Endothelial cell of umbilical vein (primary cell): ENCODE results near the gene MARK1. TPM values are rescaled to one million over a fixed set of nuclear protein-coding genes. Genes with fewer than 3 reads are reported as not detected.

ENCODE experiments used
- BruUV-seq: library from RNA; stranded (reverse); fragments of 400-500 nt; replicated peaks from 2 replicates; lab custom pipeline; 2021; lab: Mats Ljungman, UMichigan
- CTCF ChIA-PET: fragments of 300-600, 350-600 bp; sonication (Branson Sonifier 250); formaldehyde crosslinking; loops from one replicate; lab custom pipeline; 2021; ENCODE audit warnings: antibody characterized with exemption, inconsistent platforms; lab: Charles Lee
- POLR2A ChIA-PET: fragments of 300-600, 350-600 bp; sonication (Branson Sonifier 250); formaldehyde crosslinking; loops from one replicate; lab custom pipeline; 2021; ENCODE audit warnings: antibody characterized with exemption, inconsistent platforms; lab: Charles Lee
- DNase-seq: peaks from one replicate; pipeline ENCODE4 v3.0.0-alpha.2; 2011; ENCODE audit warnings: low read depth, low spot score
- FAIRE-seq: peaks from 2 replicates; lab custom pipeline; 2011; peaks lifted over from hg19 to GRCh38; lab: Jason Lieb, UNC
- H2AFZ ChIP-seq: 2 replicates; pipeline ENCODE4 v1.6.0; 2012; ENCODE audit warnings: low read depth, low read length, control low read depth, inconsistent platforms
- H3K27ac ChIP-seq: 2 replicates; pipeline ENCODE4 v1.5.1; 2011; ENCODE audit warnings: low read depth, mild to moderate bottlenecking, control low read depth, low read length, moderate library complexity; ENCODE audit not compliant: insufficient read depth
- H3K27me3 ChIP-seq, 2 experiments: 2 replicates each; pipeline versions ENCODE4 v1.6.0 to v1.6.1; 2011; ENCODE audit warnings: low read length in 2 of 2, mixed read lengths in 1 of 2; ENCODE audit not compliant: control insufficient read depth in 2 of 2, insufficient read depth in 2 of 2
- H3K36me3 ChIP-seq, 2 experiments: 2 replicates in 1 of 2; 3 replicates in 1 of 2; pipeline ENCODE4 v1.5.1; 2011; ENCODE audit warnings: low read length in 2 of 2, mild to moderate bottlenecking in 1 of 2, moderate library complexity in 1 of 2; ENCODE audit not compliant: control insufficient read depth in 2 of 2, insufficient read depth in 2 of 2; ENCODE audit errors: extremely low read depth in 1 of 2
- H3K4me1 ChIP-seq: 3 replicates; pipeline ENCODE4 v1.5.1; 2011; ENCODE audit warnings: mild to moderate bottlenecking, low read length; ENCODE audit not compliant: control insufficient read depth, insufficient read depth; ENCODE audit errors: extremely low read depth
- H3K4me2 ChIP-seq: 2 replicates; pipeline ENCODE4 v1.6.1; 2011; ENCODE audit warnings: low read length, control low read depth, mixed read lengths; ENCODE audit not compliant: insufficient read depth
- H3K4me3 ChIP-seq, 3 experiments: fragments of 200-600 bp in 1 of 3; sonication (generic), shearing (Covaris generic) in 1 of 3; replicated peaks in 1 of 3; 2 replicates each; pipeline ENCODE4 v1.5.1; 2011 to 2016; ENCODE audit warnings: control low read depth in 3 of 3, low read length in 3 of 3, mild to moderate bottlenecking in 2 of 3, inconsistent platforms in 1 of 3, low read depth in 1 of 3, moderate library complexity in 1 of 3; ENCODE audit not compliant: insufficient read depth in 1 of 3
- H3K79me2 ChIP-seq: 2 replicates; pipeline ENCODE4 v1.6.0; 2012; ENCODE audit warnings: low read length, inconsistent platforms; ENCODE audit not compliant: control insufficient read depth, insufficient read depth
- H3K9ac ChIP-seq: replicated peaks from 2 replicates; pipeline ENCODE3; 2011; ENCODE audit warnings: low read length, control low read depth; ENCODE audit not compliant: insufficient read depth; ENCODE audit errors: extremely low read depth
- H3K9me1 ChIP-seq: replicated peaks from 3 replicates; pipeline ENCODE4 v1.6.0; 2011; ENCODE audit warnings: mild to moderate bottlenecking, low read length; ENCODE audit not compliant: control insufficient read depth, insufficient read depth; ENCODE audit errors: extremely low read depth
- H3K9me3 ChIP-seq: replicated peaks from 2 replicates; pipeline ENCODE4 v1.5.1; 2012; ENCODE audit warnings: low read length, inconsistent platforms; ENCODE audit not compliant: control insufficient read depth, insufficient read depth
- H4K20me1 ChIP-seq: replicated peaks from 2 replicates; pipeline ENCODE3; 2011; ENCODE audit warnings: mild to moderate bottlenecking, low read length; ENCODE audit not compliant: control insufficient read depth, insufficient read depth; ENCODE audit errors: extremely low read depth
- EZH2 ChIP-seq: IDR thresholded peaks from 2 replicates; pipeline ENCODE4 v1.6.1; 2012; ENCODE audit warnings: borderline replicate concordance, low read depth, mild to moderate bottlenecking, moderate library complexity, low read length, inconsistent platforms; ENCODE audit not compliant: severe bottlenecking
- FOS ChIP-seq: IDR thresholded peaks from 2 replicates; pipeline ENCODE4 v1.6.1; 2011; ENCODE audit warnings: mild to moderate bottlenecking, low read length, moderate library complexity, borderline replicate concordance; ENCODE audit not compliant: insufficient read depth
- GATA2 ChIP-seq: IDR thresholded peaks from 2 replicates; pipeline ENCODE4 v1.7.0; 2011; ENCODE audit warnings: low read depth, mild to moderate bottlenecking, moderate library complexity, mixed read lengths, low read length; ENCODE audit not compliant: insufficient read length, insufficient read depth
- JUN ChIP-seq: IDR thresholded peaks from 2 replicates; pipeline ENCODE4 v1.6.1; 2011; ENCODE audit warnings: borderline replicate concordance, low read depth; ENCODE audit not compliant: insufficient read length, insufficient read depth
- MYC ChIP-seq: IDR thresholded peaks from one replicate; pipeline ENCODE4 v1.6.1; 2011; ENCODE audit warnings: mild to moderate bottlenecking, low read depth, low read length
- POLR2A ChIP-seq: IDR thresholded peaks from 2 replicates; pipeline ENCODE4 v1.6.1; 2012; ENCODE audit warnings: low read depth, mild to moderate bottlenecking, control low read depth, low read length
- POLR2AphosphoS5 ChIP-seq: IDR thresholded peaks from 2 replicates; pipeline ENCODE4 v1.6.1; 2012; ENCODE audit warnings: low read depth, mild to moderate bottlenecking, control low read depth, low read length, moderate library complexity; ENCODE audit not compliant: insufficient read depth
- dilution Hi-C: fragments of 300-500 bp; cut with MboI; formaldehyde crosslinking; loops from one replicate; pipeline ENCODE4 v1.15.0; 2019; ENCODE audit warnings: low sequenced_read_pairs; ENCODE audit not compliant: extremely low pct_ligation_motif_present
- intact Hi-C: fragments of 100-400 bp; cut with micrococcal nuclease; formaldehyde crosslinking; loops from one replicate; pipeline ENCODE4 v1.10.0; 2022
- polyA plus RNA-seq, 4 experiments: library from polyadenylated mRNA; depleted of rRNA in 3 of 4; stranded (reverse) in 3 of 4; unstranded in 1 of 4; fragments of >200 nt; gene quantifications; 2 replicates each; pipeline versions ENCODE4 v1.2.1 to v1.2.3, GENCODE V29; 2011 to 2012; ENCODE audit warnings: missing spikeins in 1 of 4
- total RNA-seq: library from RNA; stranded (reverse); gene quantifications from 2 replicates; pipeline ENCODE4 v1.2.3, GENCODE V29; 2021
- TF ChIP-seq, protein P1 (sequence below), 2 donors: IDR thresholded peaks; 1 replicate in 1 of 2; 2 replicates in 1 of 2; pipeline ENCODE4 v1.5.1; 2011; ENCODE audit warnings: low read length in 2 of 2, mild to moderate bottlenecking in 2 of 2, moderate library complexity in 2 of 2, control low read depth in 1 of 2, inconsistent platforms in 1 of 2, low read depth in 1 of 2; ENCODE audit not compliant: insufficient read depth in 1 of 2; ENCODE audit errors: extremely low read depth in 1 of 2
- TF ChIP-seq, protein P2 (sequence below): IDR thresholded peaks from 2 replicates; pipeline ENCODE4 v1.6.1; 2011; ENCODE audit not compliant: insufficient read depth, insufficient read length

MARK1 gene
- total and polyA plus RNA-seq, 2 donors (not counting 3 experiments of a cell fraction or from before 2014, with no cell fraction given) = 1.2 to 5.5 TPM

- intact Hi-C loops (loop anchor here (1.0 to 5.0 kb wide), 5 partner anchors 9 to 163 kb away; partner anchors contain the start of genes MARK1 and MTARC2), dilution Hi-C loops (no loop called here)
- peak within 1 kb of the TSS; percentile 92 for H2AFZ ChIP-seq
- H3K36me3 ChIP-seq = no peaks in the 10 kb centered on the region
- no peak for TF ChIP-seq EZH2
- TF ChIP-seq, protein P1, sequence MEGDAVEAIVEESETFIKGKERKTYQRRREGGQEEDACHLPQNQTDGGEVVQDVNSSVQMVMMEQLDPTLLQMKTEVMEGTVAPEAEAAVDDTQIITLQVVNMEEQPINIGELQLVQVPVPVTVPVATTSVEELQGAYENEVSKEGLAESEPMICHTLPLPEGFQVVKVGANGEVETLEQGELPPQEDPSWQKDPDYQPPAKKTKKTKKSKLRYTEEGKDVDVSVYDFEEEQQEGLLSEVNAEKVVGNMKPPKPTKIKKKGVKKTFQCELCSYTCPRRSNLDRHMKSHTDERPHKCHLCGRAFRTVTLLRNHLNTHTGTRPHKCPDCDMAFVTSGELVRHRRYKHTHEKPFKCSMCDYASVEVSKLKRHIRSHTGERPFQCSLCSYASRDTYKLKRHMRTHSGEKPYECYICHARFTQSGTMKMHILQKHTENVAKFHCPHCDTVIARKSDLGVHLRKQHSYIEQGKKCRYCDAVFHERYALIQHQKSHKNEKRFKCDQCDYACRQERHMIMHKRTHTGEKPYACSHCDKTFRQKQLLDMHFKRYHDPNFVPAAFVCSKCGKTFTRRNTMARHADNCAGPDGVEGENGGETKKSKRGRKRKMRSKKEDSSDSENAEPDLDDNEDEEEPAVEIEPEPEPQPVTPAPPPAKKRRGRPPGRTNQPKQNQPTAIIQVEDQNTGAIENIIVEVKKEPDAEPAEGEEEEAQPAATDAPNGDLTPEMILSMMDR (IDR thresholded peaks at IDR 0.05; ENCODE audit: extremely low read depth in 1 of 2, insufficient read depth in 1 of 2, low read depth in 1 of 2, low read length in 2 of 2) = peak; percentile 99
- TF ChIP-seq, protein P2, sequence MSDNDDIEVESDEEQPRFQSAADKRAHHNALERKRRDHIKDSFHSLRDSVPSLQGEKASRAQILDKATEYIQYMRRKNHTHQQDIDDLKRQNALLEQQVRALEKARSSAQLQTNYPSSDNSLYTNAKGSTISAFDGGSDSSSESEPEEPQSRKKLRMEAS = no peak
- peak; percentile 54 for TF ChIP-seq POLR2A
- TF ChIP-seq POLR2AphosphoS5 = peak; percentile 42
- TF ChIP-seq JUN = no peak
- TF ChIP-seq MYC = no peak
- no peak for TF ChIP-seq FOS
- no peak for TF ChIP-seq GATA2
- H3K9me3 ChIP-seq = no peaks in the 10 kb centered on the region
- H3K4me1 ChIP-seq = peaks cover 17% of the 10 kb centered on the region
- BruUV-seq = no TSS peak
- FAIRE-seq (peak; percentile 80), DNase-seq (peak; percentile 81)
- H3K9me1 ChIP-seq = no peaks in the 10 kb centered on the region
- peaks cover 15% of the 10 kb centered on the region for H3K79me2 ChIP-seq
- H3K27ac ChIP-seq = no peak within 1 kb of the TSS
- POLR2A ChIA-PET = no interaction called here
- CTCF ChIA-PET = interaction anchor here (0.6 to 7.3 kb wide), 8 partner anchors 9 to 394 kb away, joined by 3 to 83 read pairs (median 3); no protein-coding TSS in a partner anchor
- H4K20me1 ChIP-seq = no peaks in the 10 kb centered on the region
- H3K4me2 ChIP-seq = peak within 1 kb of the TSS; percentile 90
- no peaks in the 10 kb centered on the region for H3K27me3 ChIP-seq
- H3K4me3 ChIP-seq = peak within 1 kb of the TSS; percentile 61 to 78 (median 78)
- H3K9ac ChIP-seq = peak within 1 kb of the TSS; percentile 51
Observed at GRCh38 chr1:220690140-220691052, 162.5 kb downstream of the MARK1 start, which contains the start of gene C1orf115. C1orf115 (plus strand) TSS chr1:220690363; CDS start chr1:220690403, 40 bp downstream.
